NCI-H1092 (cell line): ENCODE data around the gene CPTP.
"Not testable (repeated sequence)": the region's sequence is repeated elsewhere in the genome, so short reads cannot be mapped to it uniquely, and the experiment has no call there.

ENCODE experiments used
- DNase-seq: peaks from one replicate; lab custom pipeline; 2025; lab: John Stamatoyannopoulos, UW

Gene CPTP

GRCh38 chr1:1306661-1307260, 17.8 kb upstream of the CPTP start:
- no peak for DNase-seq

DNA sequence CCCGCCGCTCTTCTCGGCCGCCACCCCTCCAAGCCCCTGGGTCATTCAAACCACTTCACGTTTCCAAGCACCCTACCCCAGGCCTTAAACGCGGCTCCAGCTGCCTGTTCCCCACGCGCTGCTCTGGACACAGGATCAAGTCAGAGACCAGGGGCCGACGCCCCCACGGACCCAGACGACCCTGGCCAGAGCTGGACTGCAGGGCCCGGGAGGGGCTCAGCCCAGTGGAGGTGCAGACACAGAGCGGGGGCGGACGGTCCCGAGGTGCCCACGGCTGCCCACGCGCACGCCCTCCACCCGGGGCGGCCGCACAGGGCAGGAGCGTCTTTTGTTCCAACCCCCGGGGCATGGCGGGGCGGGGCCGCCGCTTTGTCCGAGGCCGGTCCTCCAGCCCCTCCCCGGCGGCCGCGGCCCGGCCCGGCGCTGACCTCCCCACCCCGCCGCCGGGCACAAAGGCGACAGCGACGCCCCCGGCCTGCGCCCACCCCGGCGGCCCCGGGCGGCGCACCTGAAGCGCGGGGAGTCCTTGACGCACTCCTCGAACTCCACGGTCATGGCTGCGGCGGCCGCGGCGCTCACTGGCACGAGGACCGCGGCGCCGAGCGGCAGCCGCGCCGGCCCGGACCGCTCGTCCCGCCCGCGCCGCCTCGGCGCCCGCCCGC, 17.2 kb upstream of the CPTP start:
- no peak for DNase-seq

DNA sequence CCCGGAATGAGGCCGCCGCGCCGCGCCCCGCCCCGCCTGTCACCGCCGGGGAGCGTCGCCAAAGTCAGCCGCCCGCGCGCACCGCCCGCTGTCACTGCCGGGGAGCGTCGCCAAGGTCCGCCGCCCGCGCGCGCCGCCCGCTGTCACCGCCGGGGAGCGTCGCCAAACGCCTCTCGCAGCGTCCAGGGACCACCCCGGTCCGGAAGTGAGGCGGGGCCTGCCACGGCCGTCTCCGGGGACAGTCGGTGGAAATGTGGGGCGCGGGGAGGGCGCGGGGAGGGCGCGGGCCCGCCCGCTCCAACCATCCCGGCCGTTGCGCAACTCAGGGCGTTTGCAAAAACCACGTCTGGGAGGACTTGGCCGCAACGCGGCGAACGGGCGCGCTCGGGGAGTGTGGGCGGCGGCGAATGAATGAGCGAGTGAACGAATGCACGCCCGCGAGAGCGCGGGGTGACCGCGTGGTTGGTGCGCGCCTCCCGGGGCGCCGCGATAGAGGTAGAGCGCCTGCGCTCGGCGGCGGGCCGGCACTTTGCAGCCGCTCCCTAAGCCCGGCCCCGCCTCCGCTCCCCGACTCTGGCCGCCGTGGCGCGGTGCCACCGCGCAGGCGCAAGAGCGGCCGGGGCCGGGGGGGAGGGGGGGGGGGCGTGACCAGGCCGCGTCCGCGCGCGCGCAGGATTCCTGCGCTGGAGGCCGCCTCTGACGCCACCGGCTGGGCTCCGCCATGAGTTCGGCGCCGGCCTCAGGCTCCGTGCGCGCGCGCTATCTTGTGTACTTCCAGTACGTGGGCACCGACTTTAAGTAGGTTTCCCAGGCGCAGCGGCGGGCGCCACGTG, 16.5 kb upstream of the CPTP start, which contains the start of the genes ACAP3 and PUSL1:
ACAP3 (minus strand) TSS at position 8 of the 833 bp plus-strand sequence. CDS start 115 bp downstream, outside the sequence.
PUSL1 (plus strand) TSS at position 675 of the 833 bp plus-strand sequence; CDS start at position 722, 47 bp downstream.
- peak; percentile 81 for DNase-seq

GRCh38 chr1:1308756-1309250, 15.8 kb upstream of the CPTP start:
- DNase-seq, result no peak

- no peak for DNase-seq
Measured at GRCh38 chr1:1309251-1310108, 15.1 kb upstream of the CPTP start.

- no peak for DNase-seq
Measured at GRCh38 chr1:1310109-1310385, 14.6 kb upstream of the CPTP start.

DNA sequence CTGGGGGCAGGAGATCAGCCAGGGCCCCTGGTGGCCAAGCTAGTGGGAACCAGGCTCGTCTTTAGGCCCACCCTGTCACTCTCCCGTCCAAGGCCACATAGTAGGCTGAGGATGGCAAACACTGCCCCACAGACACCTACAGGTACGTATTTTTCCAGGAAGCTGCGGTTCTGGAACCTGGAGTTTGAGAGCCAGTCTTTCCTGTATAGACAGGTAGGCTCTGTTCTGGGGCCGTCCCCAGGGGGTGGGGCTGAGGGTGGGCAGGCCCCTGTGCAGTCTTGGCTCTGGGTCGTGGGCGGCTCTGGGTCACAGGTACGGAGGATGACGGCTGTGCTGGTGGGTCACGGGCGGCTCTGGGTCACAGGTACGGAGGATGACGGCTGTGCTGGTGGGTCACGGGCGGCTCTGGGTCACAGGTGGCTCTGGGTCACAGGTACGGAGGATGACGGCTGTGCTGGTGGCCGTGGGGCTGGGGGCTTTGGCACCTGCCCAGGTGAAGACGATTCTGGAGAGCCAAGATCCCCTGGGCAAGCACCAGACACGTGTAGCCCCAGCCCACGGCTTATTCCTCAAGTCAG, 14.0 kb upstream of the CPTP start:
- no peak for DNase-seq

DNA sequence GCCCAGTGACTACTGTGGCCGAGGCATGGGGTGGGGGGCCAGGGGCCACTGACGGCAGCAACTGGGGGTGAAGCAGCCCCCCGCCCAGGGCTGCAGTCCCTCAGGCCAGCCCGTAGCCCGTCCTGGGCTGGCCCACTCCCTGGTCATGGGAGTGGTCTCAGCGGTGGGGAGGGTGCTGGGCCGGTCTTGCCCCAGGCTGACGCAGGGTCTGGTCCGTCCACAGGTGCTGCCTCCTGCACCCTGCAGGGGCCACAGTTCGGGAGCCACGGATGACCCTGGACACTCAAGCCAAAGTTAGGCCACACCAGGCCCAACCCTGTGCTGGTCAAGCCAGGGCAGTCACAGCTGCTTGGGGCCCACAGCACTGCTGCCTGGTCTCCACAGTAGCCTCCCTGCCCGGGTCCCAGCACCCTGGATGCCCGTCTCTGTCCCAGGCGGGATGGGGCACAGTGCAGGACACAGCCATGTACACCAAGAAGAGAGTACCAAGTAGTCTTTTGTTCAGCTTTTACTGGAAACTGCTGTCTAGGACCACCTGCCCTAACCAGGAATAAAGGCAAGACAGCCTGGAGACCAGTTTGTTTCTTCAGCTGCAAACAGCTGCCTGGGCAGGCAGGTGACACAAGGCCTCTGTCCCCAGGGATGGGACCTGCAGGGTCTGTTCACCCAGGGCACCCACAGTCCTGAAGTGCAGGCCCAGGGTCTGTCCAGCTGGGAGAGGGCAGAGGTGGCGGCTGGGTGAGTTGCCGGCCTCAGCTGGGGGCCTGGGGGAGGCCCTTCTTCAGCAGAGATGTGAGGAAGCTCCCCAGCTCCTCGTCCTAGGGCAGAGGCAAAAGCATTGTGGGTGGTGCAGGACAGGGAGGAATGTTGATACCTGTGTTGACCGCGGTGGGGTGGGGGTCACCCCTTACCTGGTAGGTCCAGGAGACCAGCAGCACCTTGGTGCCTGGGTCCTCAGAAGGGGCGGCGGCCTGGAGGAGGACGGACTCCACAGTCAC, 13.2 kb upstream of the CPTP start:
- no peak for DNase-seq

- no peak for DNase-seq
Measured at GRCh38 chr1:1312450-1313314, 11.9 kb upstream of the CPTP start.

- DNase-seq, result no peak
Measured at GRCh38 chr1:1313500-1314236, 10.9 kb upstream of the CPTP start.

- DNase-seq, result no peak
Measured at GRCh38 chr1:1314237-1314586, 10.4 kb upstream of the CPTP start.

GRCh38 chr1:1314678-1315335, 9.8 kb upstream of the CPTP start:
- DNase-seq, result no peak

DNA sequence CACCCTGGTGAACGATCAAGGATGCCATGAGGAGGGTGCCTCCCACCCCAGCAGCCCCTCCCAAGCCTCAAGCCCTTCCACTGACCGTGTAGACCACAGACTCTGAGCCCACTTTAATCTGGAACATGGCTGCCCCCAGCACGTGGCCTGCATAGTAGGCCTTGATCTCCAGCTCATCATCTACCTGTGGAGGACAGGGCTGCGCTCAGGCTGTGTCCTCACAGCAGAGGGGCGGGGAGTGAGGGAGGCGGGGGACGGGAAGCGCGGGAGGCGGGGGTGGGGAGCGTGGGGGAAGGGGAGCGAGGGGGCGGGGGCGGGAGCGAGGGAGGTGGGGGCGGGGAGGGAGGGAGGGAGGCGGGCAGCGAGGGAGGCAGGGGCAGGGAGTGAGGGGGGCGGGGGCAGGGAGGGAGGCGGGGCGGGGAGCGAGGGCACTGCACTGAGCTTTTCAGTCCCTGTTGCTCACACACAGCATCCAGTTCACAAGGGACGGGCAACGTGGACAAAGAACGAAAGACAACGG, 9.1 kb upstream of the CPTP start:
- DNase-seq, result no peak

DNA sequence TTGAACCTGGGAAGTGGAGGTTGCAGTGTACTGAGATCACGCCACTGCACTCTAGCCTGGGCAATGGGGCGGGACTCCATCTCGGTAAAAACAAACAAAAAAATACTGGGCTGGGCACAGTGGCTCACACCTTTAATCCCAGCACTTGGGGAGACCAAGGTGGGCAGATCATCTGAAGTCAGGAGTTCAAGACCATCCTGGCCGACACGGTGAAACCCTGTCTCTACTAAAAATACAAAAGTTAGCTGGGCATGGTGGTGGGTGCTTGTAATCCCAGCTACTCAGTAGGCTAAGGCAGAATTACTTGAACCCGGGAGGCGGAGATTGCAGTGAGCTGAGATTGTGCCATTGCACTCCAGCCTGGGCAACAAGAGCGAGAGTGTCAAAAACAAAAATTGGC, 8.4 kb upstream of the CPTP start:
- not testable (repeated sequence) for DNase-seq

GRCh38 chr1:1317420-1317819, 7.2 kb upstream of the CPTP start:
- no peak for DNase-seq

DNA sequence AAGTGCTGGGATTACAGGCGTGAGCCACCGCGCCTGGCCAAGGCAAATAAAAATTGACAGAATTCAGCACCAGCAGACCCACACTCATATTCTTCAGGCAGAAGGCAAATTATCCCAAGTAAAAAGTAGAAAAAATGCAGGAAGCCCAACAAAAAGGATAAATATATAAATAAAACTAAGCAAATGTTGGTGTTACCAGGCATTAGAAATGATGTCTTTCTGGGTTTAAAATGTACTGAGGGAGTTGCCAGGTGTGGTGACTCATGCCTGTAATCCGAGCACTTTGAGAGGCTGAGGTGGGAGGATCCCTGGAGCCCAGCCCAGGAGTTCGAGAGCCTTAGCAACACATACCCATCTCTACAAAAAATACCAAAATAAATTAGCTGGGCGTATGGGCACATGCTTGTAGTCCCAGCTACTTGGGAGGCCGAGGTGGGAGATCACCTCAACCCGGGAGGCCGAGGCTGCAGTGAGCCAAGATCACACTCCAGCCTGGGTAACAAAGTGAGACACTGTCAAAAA, 6.4 kb upstream of the CPTP start:
- DNase-seq, result peak; percentile 35

GRCh38 chr1:1318777-1319645, 5.6 kb upstream of the CPTP start:
- DNase-seq, result no peak
